ENCODE results near the gene PREX1. TPM values are rescaled to one million over a fixed set of nuclear protein-coding genes. Genes with fewer than 3 reads are reported as not detected.

Gene PREX1
- total RNA-seq, 1 donor, result 14.1 TPM

DNA sequence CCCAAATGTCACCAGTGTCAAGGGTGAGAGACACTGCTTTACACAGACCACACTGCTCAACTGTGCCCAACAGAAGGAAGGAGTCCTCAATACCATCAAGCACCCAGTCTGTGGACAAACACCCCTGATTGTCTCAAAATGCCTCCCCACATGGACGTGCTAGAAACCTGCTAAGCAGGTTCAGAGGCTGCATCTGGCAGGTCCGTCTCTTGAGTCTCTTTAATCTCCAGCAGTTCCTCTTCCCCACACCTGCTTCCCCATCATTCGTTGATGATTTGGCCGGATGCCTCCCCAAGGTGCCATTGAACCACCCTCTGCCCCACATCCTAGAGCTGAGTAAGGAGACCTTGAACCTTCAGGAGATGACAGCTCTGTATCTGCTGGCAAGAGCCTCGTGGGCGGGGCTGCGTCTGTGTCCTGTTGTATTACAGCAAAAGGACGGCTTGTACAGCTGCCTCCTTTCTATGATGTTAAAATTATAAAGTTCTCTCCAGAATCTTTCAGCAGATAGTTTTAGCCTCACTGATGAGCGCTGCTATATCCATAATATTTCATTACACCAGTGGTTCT, 179.2 kb downstream of the PREX1 start:
- Histone ChIP-seq H3K4me3 (ENCODE audit: insufficient read depth, low read length) (no peak overlapping the region), H2AFZ (ENCODE audit: low read length) (no peak overlapping the region), H3K27ac (ENCODE audit: low read depth, low read length) (no peak overlapping the region), H3K4me1 (ENCODE audit: insufficient read depth, low read length) (no peaks in the 10 kb centered on the region), H3K27me3 (ENCODE audit: insufficient read depth, low read length) (no peaks in the 10 kb centered on the region), H3K36me3 (ENCODE audit: insufficient read depth, low read length) (peaks cover 5% of the 10 kb centered on the region), H3K9me3 (ENCODE audit: low read depth, low read length) (no peaks in the 10 kb centered on the region), H3K79me2 (ENCODE audit: insufficient read depth, low read length) (no peaks in the 10 kb centered on the region), H4K20me1 (ENCODE audit: insufficient read depth, low read length) (no peaks in the 10 kb centered on the region), H3K4me2 (ENCODE audit: insufficient read depth, low read length) (no peak overlapping the region)
- DNase-seq (ENCODE audit: insufficient read length, low spot score, missing footprints), result no peak
- TF ChIP-seq, protein P1, sequence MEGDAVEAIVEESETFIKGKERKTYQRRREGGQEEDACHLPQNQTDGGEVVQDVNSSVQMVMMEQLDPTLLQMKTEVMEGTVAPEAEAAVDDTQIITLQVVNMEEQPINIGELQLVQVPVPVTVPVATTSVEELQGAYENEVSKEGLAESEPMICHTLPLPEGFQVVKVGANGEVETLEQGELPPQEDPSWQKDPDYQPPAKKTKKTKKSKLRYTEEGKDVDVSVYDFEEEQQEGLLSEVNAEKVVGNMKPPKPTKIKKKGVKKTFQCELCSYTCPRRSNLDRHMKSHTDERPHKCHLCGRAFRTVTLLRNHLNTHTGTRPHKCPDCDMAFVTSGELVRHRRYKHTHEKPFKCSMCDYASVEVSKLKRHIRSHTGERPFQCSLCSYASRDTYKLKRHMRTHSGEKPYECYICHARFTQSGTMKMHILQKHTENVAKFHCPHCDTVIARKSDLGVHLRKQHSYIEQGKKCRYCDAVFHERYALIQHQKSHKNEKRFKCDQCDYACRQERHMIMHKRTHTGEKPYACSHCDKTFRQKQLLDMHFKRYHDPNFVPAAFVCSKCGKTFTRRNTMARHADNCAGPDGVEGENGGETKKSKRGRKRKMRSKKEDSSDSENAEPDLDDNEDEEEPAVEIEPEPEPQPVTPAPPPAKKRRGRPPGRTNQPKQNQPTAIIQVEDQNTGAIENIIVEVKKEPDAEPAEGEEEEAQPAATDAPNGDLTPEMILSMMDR (IDR thresholded peaks at IDR 0.05; ENCODE audit: extremely low read depth, low read depth, low read length), result no peak

DNA sequence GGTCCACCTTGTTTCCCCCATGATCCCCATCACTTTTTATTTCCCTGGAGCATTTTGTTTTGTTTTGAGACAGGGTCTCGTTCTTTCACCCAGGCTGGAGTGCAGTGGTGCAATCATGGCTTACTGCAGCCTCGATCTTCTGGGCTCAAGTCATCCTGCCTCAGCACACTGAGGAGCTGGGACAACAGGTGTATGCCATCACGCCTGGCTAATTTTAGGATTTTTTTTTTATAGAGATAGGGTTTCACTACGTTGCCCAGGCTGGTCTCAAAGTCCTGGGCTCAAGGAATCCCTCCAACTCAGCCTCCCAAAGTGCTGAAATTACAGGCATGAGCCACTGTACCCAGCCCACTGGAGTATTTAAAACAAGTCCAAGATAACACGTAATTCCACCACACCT, 179.9 kb downstream of the PREX1 start:
- no peak overlapping the region for H3K4me2 ChIP-seq (ENCODE audit: insufficient read depth, low read length)
- peaks cover 5% of the 10 kb centered on the region for H3K36me3 ChIP-seq (ENCODE audit: insufficient read depth, low read length)
- H3K27ac ChIP-seq (ENCODE audit: low read depth, low read length), result no peak overlapping the region
- no peak for DNase-seq (ENCODE audit: insufficient read length, low spot score, missing footprints)
- no peaks in the 10 kb centered on the region for H3K79me2 ChIP-seq (ENCODE audit: insufficient read depth, low read length)
- H3K9me3 ChIP-seq (ENCODE audit: low read depth, low read length), result no peaks in the 10 kb centered on the region
- H3K4me1 ChIP-seq (ENCODE audit: insufficient read depth, low read length), result no peaks in the 10 kb centered on the region
- H2AFZ ChIP-seq (ENCODE audit: low read length), result no peak overlapping the region
- no peaks in the 10 kb centered on the region for H4K20me1 ChIP-seq (ENCODE audit: insufficient read depth, low read length)
- H3K4me3 ChIP-seq (ENCODE audit: insufficient read depth, low read length), result no peak overlapping the region
- no peaks in the 10 kb centered on the region for H3K27me3 ChIP-seq (ENCODE audit: insufficient read depth, low read length)
- TF ChIP-seq, protein P1 (IDR thresholded peaks at IDR 0.05; ENCODE audit: extremely low read depth, low read depth, low read length), result no peak

DNA sequence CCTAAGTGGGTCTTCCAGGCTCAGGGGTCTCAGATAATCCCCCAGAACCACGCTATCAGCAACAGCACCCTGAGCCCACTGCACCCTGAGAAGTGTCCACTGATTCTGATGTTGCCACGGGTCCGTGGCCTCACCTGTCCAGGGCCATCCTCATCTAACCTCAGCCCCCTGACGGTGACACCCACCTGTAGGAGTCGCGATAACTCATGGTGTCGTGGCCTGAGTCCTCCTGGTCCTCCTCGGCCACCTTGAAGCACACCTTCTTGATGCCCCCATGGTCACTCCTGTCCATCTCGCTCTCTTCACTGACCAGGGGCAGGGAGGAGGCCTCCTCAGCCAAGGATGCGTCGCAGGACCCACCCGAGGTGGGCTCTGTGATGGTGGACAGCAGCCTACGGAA, 182.1 kb downstream of the PREX1 start:
- peak; percentile 0 for DNase-seq (ENCODE audit: insufficient read length, low spot score, missing footprints)
- peaks cover 5% of the 10 kb centered on the region for H3K36me3 ChIP-seq (ENCODE audit: insufficient read depth, low read length)
- no peaks in the 10 kb centered on the region for H3K27me3 ChIP-seq (ENCODE audit: insufficient read depth, low read length)
- no peak overlapping the region for H3K4me3 ChIP-seq (ENCODE audit: insufficient read depth, low read length)
- H2AFZ ChIP-seq (ENCODE audit: low read length), result no peak overlapping the region
- no peak overlapping the region for H3K4me2 ChIP-seq (ENCODE audit: insufficient read depth, low read length)
- H3K4me1 ChIP-seq (ENCODE audit: insufficient read depth, low read length), result no peaks in the 10 kb centered on the region
- no peaks in the 10 kb centered on the region for H3K9me3 ChIP-seq (ENCODE audit: low read depth, low read length)
- H3K27ac ChIP-seq (ENCODE audit: low read depth, low read length), result no peak overlapping the region
- H4K20me1 ChIP-seq (ENCODE audit: insufficient read depth, low read length), result no peaks in the 10 kb centered on the region
- TF ChIP-seq, protein P1 (IDR thresholded peaks at IDR 0.05; ENCODE audit: extremely low read depth, low read depth, low read length), result no peak
- no peaks in the 10 kb centered on the region for H3K79me2 ChIP-seq (ENCODE audit: insufficient read depth, low read length)

DNA sequence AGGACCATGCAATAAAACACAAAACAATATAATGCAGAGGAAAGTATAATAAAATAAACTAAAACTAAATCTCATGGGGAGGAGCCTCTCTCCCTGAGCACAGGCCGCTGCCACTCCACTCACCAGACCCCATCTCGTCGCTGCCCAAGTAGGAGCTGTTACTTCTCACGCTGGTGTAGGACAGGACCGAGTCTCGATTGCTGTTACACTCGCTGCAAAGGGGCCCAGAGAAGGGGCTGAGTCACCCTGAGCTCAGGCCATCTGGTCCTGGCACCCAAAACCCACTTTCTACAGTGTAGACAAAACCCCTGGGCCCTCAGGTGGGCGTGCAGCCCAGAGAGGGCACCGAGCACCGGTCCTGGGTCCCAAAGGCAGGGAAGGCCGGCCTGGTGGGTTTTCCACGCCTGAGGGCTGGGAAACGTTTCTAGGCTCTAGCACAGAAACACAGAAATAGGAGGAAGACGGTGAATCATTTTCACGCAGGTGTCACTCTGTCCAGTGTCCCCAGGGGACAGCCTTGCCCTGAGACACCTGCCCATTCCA, 183.4 kb downstream of the PREX1 start:
- peak; percentile 64 for DNase-seq (ENCODE audit: insufficient read length, low spot score, missing footprints)

More for the DNA sequence above, 183.4 kb downstream of the PREX1 start:
- H3K4me3 ChIP-seq (ENCODE audit: insufficient read depth, low read length), result no peak overlapping the region
- no peaks in the 10 kb centered on the region for H4K20me1 ChIP-seq (ENCODE audit: insufficient read depth, low read length)
- H3K79me2 ChIP-seq (ENCODE audit: insufficient read depth, low read length), result no peaks in the 10 kb centered on the region
- H3K27me3 ChIP-seq (ENCODE audit: insufficient read depth, low read length), result no peaks in the 10 kb centered on the region
- no peaks in the 10 kb centered on the region for H3K4me1 ChIP-seq (ENCODE audit: insufficient read depth, low read length)
- no peak overlapping the region for H3K27ac ChIP-seq (ENCODE audit: low read depth, low read length)
- H2AFZ ChIP-seq (ENCODE audit: low read length), result no peak overlapping the region
- peaks cover 2% of the 10 kb centered on the region for H3K36me3 ChIP-seq (ENCODE audit: insufficient read depth, low read length)
- TF ChIP-seq, protein P1 (IDR thresholded peaks at IDR 0.05; ENCODE audit: extremely low read depth, low read depth, low read length), result no peak
- no peak overlapping the region for H3K4me2 ChIP-seq (ENCODE audit: insufficient read depth, low read length)
- no peaks in the 10 kb centered on the region for H3K9me3 ChIP-seq (ENCODE audit: low read depth, low read length)

Data from osteoblast (primary cell).